Midbrain (tissue), 1 donor: ENCODE data around the gene NGRN.
A peak's percentile ranks its signal among the peaks of the same experiment; 100 is the strongest.
"Not testable (repeated sequence)": the region's sequence is repeated elsewhere in the genome, so short reads cannot be mapped to it uniquely, and the experiment has no call there.

Experiments used
- DNase-seq: peaks from one replicate; lab custom pipeline; 2025; lab: John Stamatoyannopoulos, UW

Gene NGRN

GRCh38 chr15:90234096-90234988 is 31.1 kb upstream of the NGRN start, which contains the start of gene GDPGP1:
GDPGP1 (plus strand) TSS chr15:90234209; CDS start chr15:90240909, 6,700 bp downstream.
- no peak for DNase-seq

GRCh38 chr15:90239371-90239770 is 26.1 kb upstream of the NGRN start:
- no peak for DNase-seq

- DNase-seq: no peak
Observed at GRCh38 chr15:90240856-90241255, 24.6 kb upstream of the NGRN start.

GRCh38 chr15:90241343-90242192 is 23.9 kb upstream of the NGRN start:
- no peak for DNase-seq

- DNase-seq: no peak
Observed at GRCh38 chr15:90243943-90244639, 21.4 kb upstream of the NGRN start.

GRCh38 chr15:90248789-90249202 is 16.7 kb upstream of the NGRN start:
- no peak for DNase-seq

GRCh38 chr15:90249203-90249863 is 16.1 kb upstream of the NGRN start, which contains the start of gene TTLL13:
TTLL13 (plus strand) TSS chr15:90249556; CDS start chr15:90250631, 1,075 bp downstream.
- DNase-seq: peak; percentile 82

- no peak for DNase-seq
Observed at GRCh38 chr15:90257776-90258175, 7.7 kb upstream of the NGRN start.

GRCh38 chr15:90259524-90259923 is 5.9 kb upstream of the NGRN start:
- no peak for DNase-seq

- DNase-seq: not testable (repeated sequence)
Observed at GRCh38 chr15:90260731-90261130, 4.7 kb upstream of the NGRN start.

- DNase-seq: no peak
Observed at GRCh38 chr15:90261811-90262210, 3.7 kb upstream of the NGRN start.

- DNase-seq: no peak
Observed at GRCh38 chr15:90262426-90262825, 3.0 kb upstream of the NGRN start.

- DNase-seq: no peak
Observed at GRCh38 chr15:90264671-90265070, 801 bp upstream of the NGRN start.

- no peak for DNase-seq
Observed at GRCh38 chr15:90266061-90266431, 574 bp downstream of the NGRN start.

GRCh38 chr15:90266485-90266884 is 1.0 kb downstream of the NGRN start:
- no peak for DNase-seq

GRCh38 chr15:90268415-90268814 is 2.9 kb downstream of the NGRN start:
- DNase-seq: no peak

- no peak for DNase-seq
Observed at GRCh38 chr15:90270502-90271150, 5.2 kb downstream of the NGRN start.

GRCh38 chr15:90271459-90272166 is 6.1 kb downstream of the NGRN start:
- no peak for DNase-seq

- DNase-seq: not testable (repeated sequence)
Observed at GRCh38 chr15:90278467-90278866, 13.0 kb downstream of the NGRN start.

GRCh38 chr15:90280743-90281142 is 15.3 kb downstream of the NGRN start:
- DNase-seq: not testable (repeated sequence)
